ENCODE data around the gene TEAD4. TPM values are rescaled to one million over a fixed set of nuclear protein-coding genes. Genes with fewer than 3 reads are reported as not detected.

The TEAD4 gene
- total and polyA plus RNA-seq, 2 experiments from 2014 or later = 5.5 to 12.7 TPM

DNA sequence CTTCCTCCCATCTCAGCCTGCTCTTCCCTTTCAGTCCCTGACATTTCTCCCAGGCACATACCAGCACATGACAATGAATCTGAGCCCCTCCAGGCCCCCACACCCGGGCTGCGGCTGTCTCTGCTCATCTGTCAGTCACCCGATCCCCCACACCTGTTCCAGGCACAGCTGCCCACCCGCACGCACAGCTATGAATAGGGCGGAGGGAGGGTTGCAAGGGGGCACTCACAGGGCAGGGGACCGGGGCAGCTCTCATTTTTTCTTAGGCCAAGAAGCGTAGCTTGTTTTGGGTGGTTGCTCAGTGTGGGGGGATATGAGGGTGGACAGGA lies 74.3 kb downstream of the TEAD4 start:
- no peaks in the 10 kb centered on the region for H3K9me2 ChIP-seq (replicated peaks; ENCODE audit: insufficient read depth)
- H3K4me3 ChIP-seq = no peak overlapping the region
- H3K36me3 ChIP-seq (replicated peaks; ENCODE audit: insufficient read depth, low read depth) = no peaks in the 10 kb centered on the region
- H4K20me1 ChIP-seq (ENCODE audit: insufficient read depth, poor library complexity, severe bottlenecking) = no peaks in the 10 kb centered on the region
- H3K9me3 ChIP-seq (ENCODE audit: low read depth) = no peaks in the 10 kb centered on the region
- H3K27ac ChIP-seq = no peak overlapping the region
- H3K27me3 ChIP-seq = no peaks in the 10 kb centered on the region
- H3K4me1 ChIP-seq (ENCODE audit: insufficient read depth) = no peaks in the 10 kb centered on the region
- no peaks in the 10 kb centered on the region for H3K79me2 ChIP-seq
- H2AFZ ChIP-seq = no peak overlapping the region
- WGBS (ENCODE audit: low lambda C conversion rate, missing lambda C conversion rate) = 73% methylated on average over 8 of the region's 8 CpGs
- DNase-seq (ENCODE audit: low spot score) = no peak
- TF ChIP-seq EZH2phosphoT487 (IDR thresholded peaks at IDR 0.05; ENCODE audit: low read depth, severe bottlenecking, unreplicated experiment) = no peak
- TF ChIP-seq EZH2 (IDR thresholded peaks at IDR 0.05; ENCODE audit: borderline replicate concordance) = no peak
- TF ChIP-seq, protein P1, sequence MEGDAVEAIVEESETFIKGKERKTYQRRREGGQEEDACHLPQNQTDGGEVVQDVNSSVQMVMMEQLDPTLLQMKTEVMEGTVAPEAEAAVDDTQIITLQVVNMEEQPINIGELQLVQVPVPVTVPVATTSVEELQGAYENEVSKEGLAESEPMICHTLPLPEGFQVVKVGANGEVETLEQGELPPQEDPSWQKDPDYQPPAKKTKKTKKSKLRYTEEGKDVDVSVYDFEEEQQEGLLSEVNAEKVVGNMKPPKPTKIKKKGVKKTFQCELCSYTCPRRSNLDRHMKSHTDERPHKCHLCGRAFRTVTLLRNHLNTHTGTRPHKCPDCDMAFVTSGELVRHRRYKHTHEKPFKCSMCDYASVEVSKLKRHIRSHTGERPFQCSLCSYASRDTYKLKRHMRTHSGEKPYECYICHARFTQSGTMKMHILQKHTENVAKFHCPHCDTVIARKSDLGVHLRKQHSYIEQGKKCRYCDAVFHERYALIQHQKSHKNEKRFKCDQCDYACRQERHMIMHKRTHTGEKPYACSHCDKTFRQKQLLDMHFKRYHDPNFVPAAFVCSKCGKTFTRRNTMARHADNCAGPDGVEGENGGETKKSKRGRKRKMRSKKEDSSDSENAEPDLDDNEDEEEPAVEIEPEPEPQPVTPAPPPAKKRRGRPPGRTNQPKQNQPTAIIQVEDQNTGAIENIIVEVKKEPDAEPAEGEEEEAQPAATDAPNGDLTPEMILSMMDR (IDR thresholded peaks at IDR 0.05; ENCODE audit: poor library complexity) = no peak
- H3K4me2 ChIP-seq = no peak overlapping the region

DNA sequence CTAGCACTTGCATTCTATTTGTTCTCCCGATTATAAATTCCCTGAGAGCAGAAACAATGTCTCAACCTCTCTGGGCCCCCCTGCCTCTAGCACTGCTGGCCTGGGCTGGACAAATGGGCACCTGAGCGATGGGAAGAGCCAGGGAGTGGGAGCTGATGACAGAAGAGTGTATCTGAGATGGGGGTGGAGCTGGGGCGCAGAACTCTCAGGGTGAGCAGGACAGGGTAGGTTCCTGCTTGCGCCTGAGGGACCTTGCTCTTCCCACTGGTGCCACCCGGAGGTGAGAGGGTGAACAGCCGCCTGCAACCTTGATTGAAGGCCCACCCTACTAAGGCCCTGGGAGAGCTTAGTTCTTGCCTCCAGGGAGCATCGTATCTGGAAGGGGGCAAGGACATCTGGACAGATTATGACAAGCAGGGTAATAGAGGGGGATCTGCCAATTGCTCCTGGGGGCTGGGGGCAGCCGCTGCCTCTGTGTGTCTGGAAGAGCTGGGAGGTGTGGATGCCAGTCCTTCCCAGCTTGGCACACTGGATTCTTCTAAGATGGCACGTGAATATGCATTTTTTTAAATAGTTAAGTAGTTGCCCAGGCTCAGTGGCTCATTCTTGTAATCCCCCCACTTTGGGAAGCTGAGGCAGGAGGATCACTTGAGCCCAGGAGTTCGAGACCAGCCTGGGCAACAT lies 75.0 kb downstream of the TEAD4 start:
- Histone ChIP-seq H2AFZ (no peak overlapping the region), H3K9me2 (replicated peaks; ENCODE audit: insufficient read depth) (no peaks in the 10 kb centered on the region), H3K9me3 (ENCODE audit: low read depth) (no peaks in the 10 kb centered on the region), H3K36me3 (replicated peaks; ENCODE audit: insufficient read depth, low read depth) (no peaks in the 10 kb centered on the region), H3K27me3 (no peaks in the 10 kb centered on the region), H3K27ac (no peak overlapping the region), H3K4me2 (no peak overlapping the region), H3K79me2 (no peaks in the 10 kb centered on the region), H3K4me3 (no peak overlapping the region), H3K4me1 (ENCODE audit: insufficient read depth) (no peaks in the 10 kb centered on the region), H4K20me1 (ENCODE audit: insufficient read depth, poor library complexity, severe bottlenecking) (no peaks in the 10 kb centered on the region)
- WGBS (ENCODE audit: low lambda C conversion rate, missing lambda C conversion rate) = 49% methylated on average over 10 of the region's 10 CpGs
- peak; percentile 84 for DNase-seq (ENCODE audit: low spot score)
- no peak for TF ChIP-seq EZH2 (IDR thresholded peaks at IDR 0.05; ENCODE audit: borderline replicate concordance)
- TF ChIP-seq, protein P1 (IDR thresholded peaks at IDR 0.05; ENCODE audit: poor library complexity) = peak; percentile 69

DNA sequence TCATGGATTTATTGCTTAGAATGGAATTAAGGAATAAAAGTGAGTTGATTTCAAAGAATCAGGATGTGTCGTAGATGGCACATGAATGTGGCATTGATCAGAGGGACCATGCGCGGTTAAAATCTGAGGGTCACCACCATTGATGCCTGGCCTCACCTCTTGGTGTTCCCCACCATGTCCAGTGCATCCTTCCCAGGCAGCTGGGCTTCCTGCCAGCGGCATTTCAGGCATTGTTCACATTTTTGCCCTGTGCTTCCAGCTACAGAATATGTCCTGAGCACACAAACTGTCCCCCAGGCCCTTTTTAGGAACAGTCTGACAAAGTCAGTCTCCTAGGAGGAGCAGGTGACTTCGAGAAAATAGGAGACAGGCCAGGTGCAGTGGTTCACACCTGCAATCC lies 76.0 kb downstream of the TEAD4 start:
- H3K9me2 ChIP-seq (replicated peaks; ENCODE audit: insufficient read depth) = no peaks in the 10 kb centered on the region
- 91% methylated on average over 5 of the region's 5 CpGs for WGBS (ENCODE audit: low lambda C conversion rate, missing lambda C conversion rate)
- no peak overlapping the region for H3K27ac ChIP-seq
- no peaks in the 10 kb centered on the region for H3K36me3 ChIP-seq (replicated peaks; ENCODE audit: insufficient read depth, low read depth)
- DNase-seq (ENCODE audit: low spot score) = no peak
- no peak overlapping the region for H3K4me3 ChIP-seq
- no peaks in the 10 kb centered on the region for H3K4me1 ChIP-seq (ENCODE audit: insufficient read depth)
- H3K4me2 ChIP-seq = no peak overlapping the region
- no peak overlapping the region for H2AFZ ChIP-seq
- no peaks in the 10 kb centered on the region for H3K79me2 ChIP-seq
- H4K20me1 ChIP-seq (ENCODE audit: insufficient read depth, poor library complexity, severe bottlenecking) = no peaks in the 10 kb centered on the region
- H3K9me3 ChIP-seq (ENCODE audit: low read depth) = no peaks in the 10 kb centered on the region
- TF ChIP-seq EZH2phosphoT487 (IDR thresholded peaks at IDR 0.05; ENCODE audit: low read depth, severe bottlenecking, unreplicated experiment) (no peak), EZH2 (IDR thresholded peaks at IDR 0.05; ENCODE audit: borderline replicate concordance) (no peak)
- TF ChIP-seq, protein P1 (IDR thresholded peaks at IDR 0.05; ENCODE audit: poor library complexity) = no peak
- H3K27me3 ChIP-seq = no peaks in the 10 kb centered on the region

Measured in hepatocyte (in vitro differentiated cells).